Measurements from ENCODE around the gene CACNB2.
"Not testable (repeated sequence)": the region's sequence is repeated elsewhere in the genome, so short reads cannot be mapped to it uniquely, and the experiment has no call there.

CACNB2 gene

GRCh38 chr10:18202680-18203460 lies 62.6 kb downstream of the CACNB2 start:
- peaks cover 0 to 18% (median 0%) of the 10 kb centered on the region in 4 donors for H3K4me1 ChIP-seq
- no peaks in the 10 kb centered on the region for H3K9me3 ChIP-seq
- H3K27ac ChIP-seq, result peak overlapping the region in 1 of 2 donors; percentile 47
- H3K36me3 ChIP-seq, result no peaks in the 10 kb centered on the region
- no peak overlapping the region for H3K4me3 ChIP-seq
- TF ChIP-seq, protein P1, sequence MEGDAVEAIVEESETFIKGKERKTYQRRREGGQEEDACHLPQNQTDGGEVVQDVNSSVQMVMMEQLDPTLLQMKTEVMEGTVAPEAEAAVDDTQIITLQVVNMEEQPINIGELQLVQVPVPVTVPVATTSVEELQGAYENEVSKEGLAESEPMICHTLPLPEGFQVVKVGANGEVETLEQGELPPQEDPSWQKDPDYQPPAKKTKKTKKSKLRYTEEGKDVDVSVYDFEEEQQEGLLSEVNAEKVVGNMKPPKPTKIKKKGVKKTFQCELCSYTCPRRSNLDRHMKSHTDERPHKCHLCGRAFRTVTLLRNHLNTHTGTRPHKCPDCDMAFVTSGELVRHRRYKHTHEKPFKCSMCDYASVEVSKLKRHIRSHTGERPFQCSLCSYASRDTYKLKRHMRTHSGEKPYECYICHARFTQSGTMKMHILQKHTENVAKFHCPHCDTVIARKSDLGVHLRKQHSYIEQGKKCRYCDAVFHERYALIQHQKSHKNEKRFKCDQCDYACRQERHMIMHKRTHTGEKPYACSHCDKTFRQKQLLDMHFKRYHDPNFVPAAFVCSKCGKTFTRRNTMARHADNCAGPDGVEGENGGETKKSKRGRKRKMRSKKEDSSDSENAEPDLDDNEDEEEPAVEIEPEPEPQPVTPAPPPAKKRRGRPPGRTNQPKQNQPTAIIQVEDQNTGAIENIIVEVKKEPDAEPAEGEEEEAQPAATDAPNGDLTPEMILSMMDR (IDR thresholded peaks at IDR 0.05), result no peak
- intact Hi-C loops (cut with DNase I; ENCODE audit: low total_unique reads), result loop anchor here (10.0 kb wide), 1 partner anchor 58 kb away; the partner anchor contains the start of gene CACNB2
- H3K27me3 ChIP-seq, result no peaks in the 10 kb centered on the region
- DNase-seq, result no peak

DNA sequence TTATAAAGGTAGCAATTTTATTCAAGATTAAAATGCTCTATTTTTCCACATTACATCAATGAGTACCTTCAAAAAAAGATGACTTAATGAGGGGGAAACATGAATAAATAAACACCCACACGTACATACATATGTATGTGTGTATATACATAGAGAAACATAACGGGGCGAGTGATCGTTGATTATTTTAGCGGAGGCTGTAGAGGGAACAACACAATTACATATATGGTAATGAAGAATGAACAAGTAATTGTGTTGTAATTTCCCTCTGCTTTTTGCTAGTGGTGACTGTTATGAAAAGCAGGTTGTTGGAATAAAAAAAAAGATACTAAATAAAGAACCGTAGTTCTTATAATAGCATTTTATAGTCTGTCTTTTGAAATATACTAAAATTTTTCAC lies 63.2 kb downstream of the CACNB2 start:
- peaks cover 0 to 18% (median 0%) of the 10 kb centered on the region in 4 donors for H3K4me1 ChIP-seq
- H3K4me3 ChIP-seq, result no peak overlapping the region
- H3K27me3 ChIP-seq, result no peaks in the 10 kb centered on the region
- H3K36me3 ChIP-seq, result no peaks in the 10 kb centered on the region
- TF ChIP-seq, protein P1 (IDR thresholded peaks at IDR 0.05), result no peak
- intact Hi-C loops (cut with DNase I; ENCODE audit: low total_unique reads), result loop anchor here (10.0 kb wide), 1 partner anchor 59 kb away; the partner anchor contains the start of gene CACNB2
- no peaks in the 10 kb centered on the region for H3K9me3 ChIP-seq
- DNase-seq, result no peak
- peak overlapping the region in 1 of 2 donors; percentile 47 for H3K27ac ChIP-seq

GRCh38 chr10:18204039-18204835 lies 64.0 kb downstream of the CACNB2 start:
- Histone ChIP-seq H3K27me3 (no peaks in the 10 kb centered on the region), H3K36me3 (no peaks in the 10 kb centered on the region), H3K4me1 (peaks cover 0 to 18% (median 0%) of the 10 kb centered on the region in 4 donors), H3K4me3 (no peak overlapping the region), H3K9me3 (no peaks in the 10 kb centered on the region), H3K27ac (no peak overlapping the region)
- no peak for DNase-seq
- TF ChIP-seq, protein P1 (IDR thresholded peaks at IDR 0.05), result no peak
- intact Hi-C loops (cut with DNase I; ENCODE audit: low total_unique reads), result loop anchor here (10.0 kb wide), 1 partner anchor 59 kb away; the partner anchor contains the start of gene CACNB2

DNA sequence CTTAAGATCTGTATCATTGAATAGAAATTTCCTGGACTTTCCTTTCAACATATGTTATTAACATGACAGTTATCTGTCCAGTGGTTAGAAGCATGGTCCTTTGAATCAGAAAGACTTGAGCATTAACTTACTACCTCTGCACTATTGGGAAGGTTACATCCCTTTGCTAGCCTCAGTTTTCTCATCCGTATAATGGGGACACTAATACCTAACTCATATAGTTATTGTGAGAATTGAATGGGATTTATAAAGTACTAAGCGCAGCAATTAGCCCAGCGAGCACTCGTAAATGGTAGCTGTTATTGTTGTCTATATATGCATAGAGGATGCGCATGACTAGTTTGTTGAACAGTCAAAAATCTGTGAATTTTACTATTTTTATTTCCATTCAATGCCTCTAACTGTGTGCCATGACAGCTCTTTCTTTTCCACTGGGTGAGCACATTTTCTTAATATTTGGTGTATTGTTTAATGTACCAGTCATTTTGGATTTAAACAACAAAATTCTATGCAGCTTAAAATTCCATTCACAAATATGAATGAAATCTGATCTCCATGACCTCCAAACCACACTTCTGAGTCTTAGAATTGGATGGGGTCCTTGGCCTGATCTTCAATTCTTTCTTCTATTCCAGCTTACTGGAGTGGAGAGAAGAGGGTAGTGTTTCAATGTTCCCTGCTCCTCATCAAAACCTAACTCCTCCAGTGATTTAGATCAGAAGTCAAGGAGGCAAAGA lies 65.0 kb downstream of the CACNB2 start:
- Histone ChIP-seq H3K27ac (no peak overlapping the region), H3K27me3 (no peaks in the 10 kb centered on the region), H3K4me3 (no peak overlapping the region), H3K9me3 (no peaks in the 10 kb centered on the region), H3K36me3 (no peaks in the 10 kb centered on the region), H3K4me1 (peaks cover 0 to 18% (median 0%) of the 10 kb centered on the region in 4 donors)
- intact Hi-C loops (cut with DNase I; ENCODE audit: low total_unique reads), result loop anchor here (10.0 kb wide), 1 partner anchor 60 kb away; the partner anchor contains the start of gene CACNB2
- TF ChIP-seq, protein P1 (IDR thresholded peaks at IDR 0.05), result no peak
- DNase-seq, result no peak

GRCh38 chr10:18208186-18208585 lies 68.0 kb downstream of the CACNB2 start:
- not testable (repeated sequence) for H3K27me3 ChIP-seq, H3K9me3 ChIP-seq, H3K4me1 ChIP-seq, H3K27ac ChIP-seq, DNase-seq, H3K36me3 ChIP-seq, H3K4me3 ChIP-seq
- intact Hi-C loops (cut with DNase I; ENCODE audit: low total_unique reads), result loop anchor here (10.0 kb wide), 1 partner anchor 63 kb away; the partner anchor contains the start of gene CACNB2
